Epidermal melanocyte (primary cell): ENCODE results near the gene TXNRD2.

ENCODE experiments used
- DNase-seq: peaks from one replicate; pipeline ENCODE4 v3.0.0; 2011; ENCODE audit warnings: low spot score; ENCODE audit not compliant: insufficient read length

TXNRD2 gene

DNA sequence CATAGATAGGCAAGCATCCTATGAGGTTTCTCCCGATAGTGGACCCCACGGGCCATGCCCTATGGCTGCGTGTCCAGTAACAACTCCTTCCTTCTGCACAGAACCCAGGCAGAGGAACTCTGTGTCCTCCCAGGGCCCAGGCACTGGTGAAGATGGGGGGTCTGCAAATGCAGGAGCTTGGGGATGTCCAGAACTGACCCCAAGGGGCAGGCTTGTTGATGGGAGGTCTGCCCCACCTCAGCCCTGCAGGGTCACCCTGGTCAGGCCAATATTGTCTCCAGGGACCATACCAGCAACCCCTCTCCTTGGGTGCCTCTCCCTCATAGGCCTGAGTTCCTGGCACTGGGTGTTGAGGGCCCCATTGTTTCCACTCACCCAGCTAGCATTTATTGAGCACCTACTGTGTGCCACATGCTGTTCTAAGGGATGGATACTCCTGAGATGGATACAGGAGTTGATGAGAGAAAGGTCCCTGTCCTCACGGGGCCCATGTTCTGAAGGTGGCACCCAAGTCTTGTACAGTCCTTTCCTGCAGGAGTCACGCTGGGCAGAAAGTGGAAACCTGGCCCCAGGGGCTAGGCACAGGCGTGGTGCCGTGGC, 26.3 kb upstream of the TXNRD2 start:
- DNase-seq = no peak

GRCh38 chr22:19966908-19967750, 25.5 kb upstream of the TXNRD2 start:
- no peak for DNase-seq

GRCh38 chr22:19965771-19966709, 24.4 kb upstream of the TXNRD2 start:
- DNase-seq = no peak

DNA sequence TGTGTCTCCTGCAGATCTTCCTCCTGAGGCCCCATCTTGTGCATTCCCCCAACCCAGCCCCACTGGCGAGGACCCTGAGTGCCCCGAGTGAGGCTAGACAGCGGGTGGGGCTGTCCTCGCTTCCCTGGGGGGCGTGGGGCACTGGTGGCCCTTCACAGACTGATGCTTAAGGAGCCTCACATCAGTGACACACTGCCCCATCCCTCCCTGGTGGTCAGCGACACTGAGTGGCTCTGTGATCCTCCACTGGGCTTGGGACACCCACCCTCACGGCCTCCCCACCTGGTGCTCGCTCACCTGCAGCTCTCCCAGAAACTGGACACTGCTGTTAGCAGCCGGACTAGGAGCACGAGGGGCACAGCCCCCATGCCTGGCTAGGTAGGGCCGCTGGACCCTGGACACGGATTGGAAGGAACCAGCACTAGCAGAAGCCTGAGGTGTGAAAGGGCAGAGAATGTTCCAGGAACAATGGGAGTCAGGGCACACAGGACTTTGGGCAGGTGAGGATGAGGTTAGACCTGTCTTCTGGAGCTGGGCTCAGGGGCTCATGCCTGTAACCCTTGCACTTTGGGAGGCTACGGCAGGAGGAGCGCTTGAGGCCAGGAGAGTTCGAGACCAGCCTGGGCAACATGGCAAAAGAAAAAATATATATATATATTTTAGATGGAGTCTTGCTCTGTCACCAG, 23.2 kb upstream of the TXNRD2 start:
- DNase-seq = no peak

GRCh38 chr22:19963863-19964642, 22.4 kb upstream of the TXNRD2 start:
- no peak for DNase-seq

GRCh38 chr22:19962909-19963806, 21.5 kb upstream of the TXNRD2 start:
- DNase-seq = no peak

DNA sequence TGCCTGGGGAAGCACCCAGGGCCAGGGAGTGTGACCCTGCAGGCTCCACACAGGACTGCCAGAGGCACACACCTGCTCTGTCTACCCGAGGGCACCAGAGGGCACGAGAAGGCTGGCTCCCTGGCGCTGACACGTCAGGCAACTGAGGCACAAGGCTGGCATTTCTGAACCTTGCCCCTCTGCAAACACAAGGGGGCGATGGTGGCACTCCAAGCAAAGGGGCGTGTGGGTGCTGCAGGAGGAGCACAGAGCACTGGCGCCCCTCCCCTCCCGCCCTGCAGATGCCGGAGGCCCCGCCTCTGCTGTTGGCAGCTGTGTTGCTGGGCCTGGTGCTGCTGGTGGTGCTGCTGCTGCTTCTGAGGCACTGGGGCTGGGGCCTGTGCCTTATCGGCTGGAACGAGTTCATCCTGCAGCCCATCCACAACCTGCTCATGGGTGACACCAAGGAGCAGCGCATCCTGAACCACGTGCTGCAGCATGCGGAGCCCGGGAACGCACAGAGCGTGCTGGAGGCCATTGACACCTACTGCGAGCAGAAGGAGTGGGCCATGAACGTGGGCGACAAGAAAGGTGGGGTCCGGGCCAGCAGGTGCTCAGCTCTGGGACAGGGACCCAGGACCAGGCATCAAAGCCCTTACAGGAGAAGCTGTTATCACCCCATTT, 20.8 kb upstream of the TXNRD2 start:
- DNase-seq = no peak

DNA sequence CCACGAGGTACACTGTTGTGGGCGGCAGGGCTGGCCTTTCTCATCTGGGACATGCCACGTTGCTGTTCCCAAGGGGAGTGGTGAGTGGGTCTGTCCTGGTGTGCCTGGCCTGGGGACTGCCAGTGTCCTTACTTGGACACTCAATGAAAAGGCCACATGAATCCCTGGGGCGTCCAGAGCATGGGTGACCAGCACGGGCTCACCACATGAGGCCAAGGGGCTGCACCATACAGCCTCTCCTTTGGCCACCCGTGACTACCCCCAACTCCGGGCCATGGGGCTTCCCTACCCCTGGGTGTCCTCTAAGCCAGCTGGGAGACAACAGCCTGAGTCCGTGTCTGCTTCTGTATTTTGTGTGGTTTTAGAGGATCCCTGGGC, 20.2 kb upstream of the TXNRD2 start:
- DNase-seq = no peak

GRCh38 chr22:19961201-19961580, 19.6 kb upstream of the TXNRD2 start:
- no peak for DNase-seq

DNA sequence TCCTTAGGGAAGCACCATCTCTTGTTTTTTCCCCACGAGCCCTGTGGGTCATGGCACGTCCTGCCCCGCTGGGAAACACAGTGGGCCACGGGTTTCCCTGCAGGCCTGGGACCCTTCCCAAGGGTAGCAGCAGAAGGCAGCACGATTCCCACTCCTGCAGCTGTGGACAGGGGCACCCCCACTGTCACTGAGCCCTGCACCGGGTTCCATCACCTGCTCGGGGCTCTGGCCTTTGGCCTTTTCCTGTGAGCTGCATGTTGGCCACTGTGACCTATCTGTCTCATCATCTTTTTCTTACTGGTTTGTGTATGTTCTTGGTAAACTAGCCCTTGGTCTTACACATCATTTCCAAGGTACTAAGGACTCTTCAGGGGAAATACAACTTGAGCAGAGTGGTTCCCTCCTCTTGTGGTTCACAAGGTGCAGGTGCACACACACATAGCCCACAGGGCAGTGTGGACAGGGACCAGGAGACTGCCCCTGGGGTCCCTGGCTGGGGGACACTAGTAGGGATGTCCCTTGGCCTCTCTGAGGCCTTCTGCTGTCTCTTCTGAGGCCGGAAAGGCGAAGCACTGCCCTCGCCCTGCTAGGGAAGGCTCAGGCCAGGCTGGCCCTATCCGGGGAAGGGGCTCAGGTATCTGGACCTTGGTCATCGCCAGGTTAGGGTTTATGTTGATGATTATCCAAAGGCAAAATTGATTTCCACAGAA, 19.0 kb upstream of the TXNRD2 start:
- no peak for DNase-seq

DNA sequence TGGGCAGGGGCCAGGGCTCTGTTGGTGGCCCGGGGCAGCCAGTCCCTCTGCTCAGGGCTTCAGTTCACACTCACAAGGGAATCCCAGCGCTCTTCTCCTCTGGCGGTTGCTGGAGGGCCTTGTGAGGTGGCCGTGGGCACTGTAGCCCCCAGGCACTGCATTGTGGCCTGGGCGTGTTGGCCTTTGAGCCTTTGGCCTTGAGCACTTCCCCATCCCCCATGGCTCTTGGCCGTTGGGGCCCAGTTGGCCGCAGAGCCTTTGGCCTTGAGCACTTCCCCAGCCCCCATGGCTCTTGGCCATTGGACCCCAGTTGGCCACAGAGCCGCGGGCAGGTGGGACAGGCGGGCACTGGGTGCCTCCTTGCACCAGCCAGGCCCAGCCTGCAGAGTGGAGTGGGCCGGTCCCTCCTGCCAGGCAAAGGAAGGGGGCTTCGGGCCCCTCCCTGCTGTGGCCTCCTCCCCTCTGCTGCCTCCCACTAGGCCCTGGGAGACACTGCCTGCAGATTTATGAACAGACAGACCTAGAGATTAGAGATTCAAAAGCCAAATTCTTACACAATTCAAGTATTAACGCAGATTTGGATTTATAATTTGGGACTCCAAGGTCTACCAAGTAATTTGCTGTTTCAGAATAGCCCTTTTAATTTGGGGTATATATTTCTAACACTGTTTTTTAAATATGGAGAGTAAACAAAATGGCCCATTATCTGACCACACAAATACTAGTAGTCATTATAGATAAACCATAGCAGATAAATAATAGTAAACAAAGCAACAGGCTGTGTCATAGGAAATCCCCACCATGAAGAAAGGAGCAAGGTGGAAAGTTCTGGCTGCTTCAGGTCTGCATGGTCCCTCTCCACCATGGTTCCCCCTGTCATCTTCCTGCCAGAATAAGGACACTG, 18.2 kb upstream of the TXNRD2 start:
- no peak for DNase-seq

GRCh38 chr22:19959043-19959586, 17.5 kb upstream of the TXNRD2 start:
- DNase-seq = no peak

GRCh38 chr22:19958083-19959042, 16.7 kb upstream of the TXNRD2 start:
- no peak for DNase-seq

DNA sequence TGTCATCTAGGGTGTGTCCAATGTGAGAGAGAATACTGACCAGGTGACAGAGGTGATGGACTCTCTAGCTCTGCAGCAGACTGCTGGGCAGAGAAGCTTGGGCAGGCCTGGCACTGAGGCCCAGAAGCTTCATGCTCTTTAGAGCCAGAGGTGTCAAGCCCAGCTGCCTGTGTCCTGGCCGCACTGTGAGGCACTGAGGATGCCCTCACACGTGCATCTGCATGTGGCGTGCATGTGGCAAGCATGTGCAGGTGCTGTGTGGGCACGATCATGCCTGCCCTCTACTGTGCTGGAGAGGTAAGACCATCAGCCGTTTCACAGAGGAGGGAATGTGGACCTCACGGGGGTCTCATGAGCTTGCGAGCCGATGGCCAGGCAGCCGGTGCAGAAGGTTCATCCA, 15.8 kb upstream of the TXNRD2 start:
- no peak for DNase-seq

DNA sequence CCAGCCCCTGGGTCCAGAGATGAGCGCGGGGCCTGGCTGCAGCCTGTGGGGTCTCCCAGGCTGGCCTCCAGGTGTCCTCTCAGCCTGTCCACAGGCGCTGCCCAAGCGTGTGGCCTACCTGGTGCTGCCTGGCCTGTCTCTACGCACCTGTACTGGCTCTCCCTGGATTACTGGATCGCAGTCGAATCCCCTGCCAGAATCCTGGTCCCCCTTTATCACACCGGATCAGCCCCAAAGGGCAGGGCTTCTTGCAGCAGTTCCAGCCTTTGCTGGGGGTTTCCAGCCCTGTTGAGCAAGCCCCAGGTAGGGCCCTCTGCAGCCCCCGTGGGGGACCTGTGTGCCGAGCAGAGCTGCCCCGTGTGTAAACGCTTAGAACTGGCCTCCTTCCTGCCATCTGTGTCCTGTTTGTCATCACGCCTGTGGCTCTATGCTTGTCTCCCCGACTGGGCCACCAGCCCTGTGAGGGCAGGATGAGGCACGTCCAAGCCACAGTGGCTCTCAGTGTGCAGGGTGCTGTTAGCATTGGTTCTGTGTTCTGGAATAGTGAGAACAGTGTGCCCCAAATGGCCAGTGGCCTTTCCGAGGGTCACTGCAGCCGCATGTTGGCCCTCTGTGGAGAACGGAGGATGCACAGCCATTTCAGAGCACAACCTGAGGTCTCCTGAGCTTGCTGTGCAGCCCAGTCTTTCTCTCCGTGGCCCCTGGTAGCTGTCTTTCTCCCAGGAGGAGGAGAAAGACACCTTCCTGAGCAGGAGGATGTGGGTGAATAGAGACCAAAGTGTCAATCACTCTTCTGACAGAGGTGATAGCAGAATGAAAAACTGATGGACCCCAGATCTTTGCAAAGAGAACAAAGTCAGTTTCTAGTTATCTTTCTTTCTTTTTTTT, 13.9 kb upstream of the TXNRD2 start:
- no peak for DNase-seq
